Inflammatory macrophage (primary cell): ENCODE measurements around the gene PSG4.
"Not testable (repeated sequence)": the region's sequence is repeated elsewhere in the genome, so short reads cannot be mapped to it uniquely, and the experiment has no call there.

Experiments used
- DNase-seq, 2 donors: peaks; one replicate each; pipeline ENCODE4 v3.0.0-alpha.2; 2020 to 2022
- total RNA-seq, 18 experiments: gene quantifications; one replicate each; lab custom pipeline; 2026; ENCODE audit warnings: mixed read lengths in 6 of 18, inconsistent platforms in 2 of 18; lab: John Stamatoyannopoulos, UW

PSG4 gene
- total RNA-seq, result 0 to 0.20 (median 0) reads per million in 18 experiments

DNA sequence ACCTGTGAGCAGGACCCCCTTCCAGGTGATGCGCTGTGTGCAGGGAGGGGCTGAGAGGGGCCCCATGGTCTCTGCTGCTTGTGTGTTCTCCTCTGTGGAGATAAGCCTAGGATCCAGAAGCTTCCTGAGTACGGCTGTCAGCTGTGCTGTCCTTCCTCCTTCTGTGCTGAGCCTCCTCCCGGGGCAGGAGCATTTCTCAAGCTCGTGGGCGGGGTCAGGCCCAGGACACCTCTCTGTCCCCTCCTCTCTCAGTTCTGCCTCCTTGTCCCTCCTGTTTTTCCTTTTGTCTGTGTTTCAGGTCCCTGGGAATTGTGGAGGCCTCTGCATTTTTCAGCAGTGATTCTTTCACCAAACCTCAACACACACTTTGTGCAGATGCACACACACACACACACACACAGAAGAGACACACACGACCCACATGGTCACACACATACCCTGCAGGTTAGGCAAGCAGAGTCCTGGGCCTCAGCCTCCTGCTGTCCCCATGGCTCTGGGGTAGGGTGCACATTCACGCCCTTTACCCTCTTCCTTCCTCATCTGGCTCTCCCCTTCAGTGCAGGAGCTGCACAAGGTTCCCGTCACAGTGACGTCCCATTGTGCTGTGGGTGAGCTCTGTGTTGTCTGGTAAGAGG is at the start of gene PSG4:
Gene PSG4, minus strand, starts transcription at position 168 of the 635 bp plus-strand sequence. Its CDS starts 102 bp downstream, at position 66.
- DNase-seq, result not testable (repeated sequence)

DNA sequence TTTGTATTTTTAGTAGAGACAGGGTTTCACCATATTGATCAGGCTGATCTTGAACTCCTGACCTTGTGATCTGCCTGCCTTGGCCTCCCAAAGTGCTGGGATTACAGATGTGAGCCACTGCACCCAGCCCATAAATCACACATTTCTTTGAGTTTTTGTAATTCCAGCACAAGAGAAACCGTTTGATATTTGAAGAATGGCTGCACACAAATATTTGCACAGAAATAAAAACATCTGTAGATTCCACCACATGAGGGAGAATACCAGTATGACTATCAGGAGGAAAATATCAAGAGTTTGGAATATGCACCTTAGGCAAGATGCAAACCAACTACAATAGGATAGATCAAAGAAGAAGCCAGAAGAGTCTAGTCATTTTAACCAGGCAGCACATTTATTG is 46.0 kb upstream of the PSG4 start:
- DNase-seq, result not testable (repeated sequence)

- DNase-seq, result not testable (repeated sequence)
Measured at GRCh38 chr19:43250296-43250695, 44.9 kb upstream of the PSG4 start.

- DNase-seq, result not testable (repeated sequence)
Measured at GRCh38 chr19:43248635-43249002, 43.2 kb upstream of the PSG4 start.

DNA sequence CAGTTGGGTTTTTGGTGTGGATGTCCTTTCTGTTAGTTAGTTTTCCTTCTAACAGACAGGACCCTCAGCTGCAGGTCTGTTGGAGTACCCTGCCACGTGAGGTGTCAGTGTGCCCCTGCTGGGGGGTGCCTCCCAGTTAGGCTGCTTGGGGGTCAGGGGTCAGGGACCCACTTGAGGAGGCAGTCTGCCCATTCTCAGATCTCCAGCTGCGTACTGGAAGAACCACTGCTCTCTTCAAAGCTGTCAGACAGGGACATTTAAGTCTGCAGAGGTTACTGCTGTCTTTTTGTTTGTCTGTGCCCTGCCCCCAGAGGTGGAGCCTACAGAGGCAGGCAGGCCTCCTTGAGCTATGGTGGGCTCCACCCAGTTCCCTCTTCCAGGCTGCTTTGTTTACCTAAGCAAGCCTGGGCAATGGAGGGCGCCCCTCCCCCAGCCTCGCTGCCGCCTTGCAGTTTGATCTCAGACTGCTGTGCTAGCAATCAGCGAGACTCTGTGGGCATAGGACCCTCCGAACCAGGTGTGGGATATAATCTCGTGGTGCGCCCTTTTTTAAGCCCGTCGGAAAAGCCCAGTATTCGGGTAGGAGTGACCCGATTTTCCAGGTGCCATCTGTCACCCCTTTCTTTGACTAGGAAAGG is 41.9 kb upstream of the PSG4 start:
- DNase-seq, result not testable (repeated sequence)

DNA sequence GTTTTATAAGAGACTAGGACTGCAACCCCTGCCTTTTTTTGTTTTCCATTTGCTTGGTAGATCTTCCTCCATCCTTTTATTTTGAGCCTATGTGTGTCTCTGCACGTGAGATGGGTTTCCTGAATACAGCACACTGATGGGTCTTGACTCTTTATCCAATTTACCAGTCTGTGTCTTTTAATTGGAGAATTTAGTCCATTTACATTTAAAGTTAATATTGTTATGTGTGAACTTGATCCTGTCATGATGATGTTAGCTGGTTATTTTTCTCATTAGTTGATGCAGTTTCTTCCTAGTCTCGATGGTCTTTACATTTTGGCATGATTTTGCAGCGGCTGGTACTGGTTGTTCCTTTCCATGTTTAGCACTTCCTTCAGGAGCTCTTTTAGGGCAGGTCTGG is 40.4 kb upstream of the PSG4 start:
- DNase-seq, result not testable (repeated sequence)

GRCh38 chr19:43242211-43242610 is 36.8 kb upstream of the PSG4 start:
- DNase-seq, result not testable (repeated sequence)

- not testable (repeated sequence) for DNase-seq
Measured at GRCh38 chr19:43238213-43238612, 32.8 kb upstream of the PSG4 start.

- not testable (repeated sequence) for DNase-seq
Measured at GRCh38 chr19:43235686-43236085, 30.2 kb upstream of the PSG4 start.

DNA sequence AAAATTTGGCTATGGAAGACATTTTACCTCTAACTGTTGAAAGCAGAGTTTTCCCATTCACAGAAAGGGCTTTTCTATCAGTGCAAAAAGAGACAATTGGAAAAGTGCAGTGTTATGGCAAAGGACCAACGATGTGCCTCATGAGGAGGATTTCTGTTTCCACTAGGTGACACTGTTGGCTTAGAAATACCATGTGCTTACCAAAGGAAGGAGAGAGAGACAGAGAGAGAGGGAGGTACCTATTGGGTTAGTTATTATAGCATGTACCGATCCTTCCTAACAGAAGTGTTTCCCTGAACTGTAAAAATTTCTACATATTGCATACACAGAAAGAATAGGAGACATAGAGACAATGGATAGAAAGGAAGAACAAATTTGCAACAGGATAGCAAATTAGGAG is 23.9 kb upstream of the PSG4 start:
- DNase-seq, result no peak

DNA sequence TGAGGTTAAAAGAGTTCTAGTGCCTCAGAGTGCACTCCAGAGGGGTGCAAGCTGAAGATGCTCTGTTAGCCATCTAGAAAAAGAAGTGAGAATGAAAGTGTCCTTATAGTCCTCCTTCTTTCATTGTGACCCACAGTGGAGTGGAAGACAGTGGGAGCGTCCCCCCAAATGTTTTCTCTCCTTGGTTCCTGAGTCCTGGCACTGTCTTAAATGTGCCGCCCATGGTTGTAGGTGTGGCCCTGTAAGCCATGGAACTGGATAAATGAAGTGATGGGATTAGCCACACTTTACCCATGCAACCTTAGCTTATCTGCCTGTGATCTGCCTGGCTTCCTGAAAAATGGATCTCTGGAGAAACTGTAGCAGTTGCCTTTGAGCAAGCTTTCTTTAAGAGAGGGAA is 23.3 kb upstream of the PSG4 start:
- DNase-seq, result not testable (repeated sequence)

DNA sequence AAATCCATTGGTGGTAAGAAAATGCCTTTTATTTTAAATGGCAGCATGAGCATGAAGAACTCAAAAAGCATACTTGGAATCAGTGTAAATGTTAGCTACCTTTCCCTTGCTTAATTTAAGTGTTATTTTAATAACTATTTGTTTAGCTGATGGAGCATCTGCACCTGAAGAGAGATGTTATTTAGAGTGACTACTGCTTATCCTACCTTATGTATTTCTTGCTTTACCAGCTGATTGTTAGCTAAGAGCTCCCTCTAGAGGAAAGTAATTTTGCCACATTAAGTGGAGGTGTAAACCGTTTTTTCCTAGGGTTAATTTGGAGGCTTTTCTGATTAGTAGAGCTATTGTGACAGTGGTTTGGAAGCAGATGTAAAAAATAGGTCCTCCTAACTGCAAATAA is 21.5 kb upstream of the PSG4 start:
- not testable (repeated sequence) for DNase-seq

GRCh38 chr19:43224855-43225253 is 19.4 kb upstream of the PSG4 start:
- no peak for DNase-seq

DNA sequence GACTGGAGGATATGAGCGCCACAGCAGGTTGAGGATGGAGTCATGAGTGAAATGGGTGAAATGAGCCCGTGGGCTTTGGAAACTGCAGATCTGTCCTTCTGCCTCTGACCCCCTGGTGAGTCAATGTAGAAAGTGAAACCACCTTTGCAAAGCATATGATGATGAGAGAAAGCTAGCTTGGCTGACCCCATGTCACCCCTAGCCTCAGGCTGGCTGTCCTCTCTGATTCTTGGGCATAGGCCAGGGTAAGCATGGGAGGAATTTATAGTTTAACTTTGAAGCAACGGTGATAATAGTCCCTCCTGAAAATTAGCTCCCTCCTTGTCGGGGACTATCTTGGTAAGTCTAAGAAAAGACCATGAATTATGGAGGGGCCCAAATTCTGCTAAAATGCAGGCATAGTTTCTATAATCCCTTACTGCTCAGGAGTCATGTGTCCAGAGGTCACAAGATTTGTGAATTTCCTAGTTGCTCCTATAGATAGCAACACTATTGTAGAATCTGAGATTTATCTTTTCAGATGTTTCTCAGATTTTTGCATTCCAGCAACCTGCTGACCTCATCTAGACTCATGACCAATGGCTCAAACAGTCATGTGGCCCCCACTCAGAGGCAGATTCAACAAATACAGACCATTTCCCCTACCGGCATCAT is 18.9 kb upstream of the PSG4 start:
- not testable (repeated sequence) for DNase-seq

DNA sequence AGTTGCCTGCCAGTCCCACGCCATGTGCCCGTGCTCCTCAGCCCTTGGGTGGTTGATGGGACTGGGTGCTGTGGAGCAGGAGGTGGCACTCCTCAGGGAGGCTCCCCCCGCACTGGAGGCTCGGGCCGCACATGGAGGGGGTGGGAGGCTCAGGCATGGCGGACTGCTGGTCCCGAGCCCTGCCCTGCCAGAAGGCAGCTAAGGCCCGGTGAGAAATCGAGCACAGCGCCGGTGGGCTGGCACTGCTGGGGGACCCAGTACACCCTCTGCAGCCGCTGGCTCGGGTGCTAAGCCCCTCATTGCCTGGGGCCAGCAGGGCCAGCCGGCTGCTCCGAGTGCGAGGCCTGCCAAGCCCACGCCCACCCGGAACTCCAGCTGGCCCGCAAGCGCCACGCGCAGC is 16.5 kb upstream of the PSG4 start:
- not testable (repeated sequence) for DNase-seq

DNA sequence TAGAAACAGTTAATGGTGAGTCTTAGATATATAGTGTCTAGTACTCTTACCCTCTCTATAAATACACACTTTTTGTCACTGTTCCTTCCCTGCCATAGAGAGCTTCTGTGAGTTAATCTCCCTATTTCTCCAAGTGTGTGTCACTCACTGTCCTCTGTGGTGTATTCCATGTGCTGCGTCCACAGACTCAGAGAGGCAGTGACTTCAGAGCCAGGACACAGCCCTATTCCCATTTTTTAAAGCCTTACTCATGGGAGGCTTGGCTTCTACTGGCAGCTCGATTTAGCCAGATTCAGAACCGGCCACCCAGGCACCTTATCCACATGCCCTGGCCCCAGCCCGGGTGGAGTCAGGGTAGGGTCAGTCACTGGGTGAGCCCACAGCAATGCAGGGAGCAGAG is 13.7 kb upstream of the PSG4 start:
- DNase-seq, result not testable (repeated sequence)

DNA sequence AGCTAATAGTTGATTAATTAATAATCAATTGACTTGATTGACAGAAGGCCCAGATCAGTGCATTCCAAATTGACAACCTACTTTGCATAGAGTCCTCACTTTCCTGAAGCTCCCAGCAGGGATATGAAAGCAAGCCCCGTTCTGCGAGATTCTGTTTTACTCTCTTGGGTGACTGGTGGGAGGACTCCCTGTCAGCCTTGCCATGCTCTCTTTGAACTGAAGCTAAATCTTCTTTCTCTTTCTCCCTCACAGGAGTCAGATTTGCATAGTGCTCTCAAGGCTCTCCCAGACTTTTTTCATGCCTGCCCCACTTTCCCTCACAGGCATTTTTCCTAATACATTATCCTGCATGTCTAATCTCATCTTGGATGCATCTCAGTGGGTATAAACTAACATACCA is 10.4 kb upstream of the PSG4 start:
- not testable (repeated sequence) for DNase-seq

GRCh38 chr19:43207991-43208390 is 2.6 kb upstream of the PSG4 start:
- DNase-seq, result no peak

DNA sequence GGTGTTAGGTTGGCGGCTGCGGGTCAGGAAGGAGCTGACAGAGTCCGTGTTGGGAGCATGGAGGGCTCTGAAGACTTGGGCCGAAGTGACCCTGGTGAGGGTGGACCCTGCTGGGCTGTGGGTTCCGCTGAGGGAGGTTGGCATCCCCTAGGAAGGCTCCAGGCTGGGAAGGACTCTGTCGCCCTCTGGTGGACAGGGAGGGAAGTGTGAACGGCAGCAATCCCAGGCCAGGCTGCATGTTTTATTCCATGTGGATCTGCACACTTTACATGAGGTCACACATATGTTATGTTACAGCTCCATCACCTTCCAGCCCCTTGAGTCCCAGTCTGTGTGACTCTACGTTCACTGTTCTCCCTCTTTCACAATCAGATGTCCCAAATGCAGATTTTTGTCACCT is 1.7 kb upstream of the PSG4 start:
- DNase-seq, result not testable (repeated sequence)

GRCh38 chr19:43203611-43204010 is 1.8 kb downstream of the PSG4 start:
- not testable (repeated sequence) for DNase-seq

GRCh38 chr19:43201891-43202290 is 3.5 kb downstream of the PSG4 start:
- not testable (repeated sequence) for DNase-seq

- DNase-seq, result not testable (repeated sequence)
Measured at GRCh38 chr19:43201337-43201801, 4.1 kb downstream of the PSG4 start.

GRCh38 chr19:43198686-43199419 is 6.6 kb downstream of the PSG4 start:
- DNase-seq, result not testable (repeated sequence)
